Keratinocyte (primary cell): ENCODE data around the gene FAM20C. TPM values are rescaled to one million over a fixed set of nuclear protein-coding genes. Genes with fewer than 3 reads are reported as not detected.

Source experiments
- DNase-seq: peaks from one replicate; pipeline ENCODE4 v3.0.0-alpha.2; 2011; ENCODE audit warnings: low read depth, missing footprints, low spot score
- FAIRE-seq: peaks from 2 replicates; lab custom pipeline; 2011; peaks lifted over from hg19 to GRCh38; lab: Jason Lieb, UNC
- H2AFZ ChIP-seq: 2 replicates; pipeline ENCODE4 v1.6.0; 2012; ENCODE audit warnings: low read length, control low read depth, inconsistent platforms; ENCODE audit not compliant: control insufficient read depth
- H3K27ac ChIP-seq: 2 replicates; pipeline ENCODE4 v1.5.1; 2011; ENCODE audit warnings: low read length; ENCODE audit not compliant: control insufficient read depth, insufficient read depth
- H3K27me3 ChIP-seq: 3 replicates; pipeline ENCODE4 v1.6.0; 2011; ENCODE audit warnings: low read length; ENCODE audit not compliant: control insufficient read depth, insufficient read depth; ENCODE audit errors: extremely low read depth
- H3K36me3 ChIP-seq, 2 experiments: 2 replicates in 1 of 2; 3 replicates in 1 of 2; pipeline ENCODE4 v1.5.1; 2011; ENCODE audit warnings: low read length in 2 of 2, mild to moderate bottlenecking in 1 of 2; ENCODE audit not compliant: control insufficient read depth in 2 of 2, insufficient read depth in 2 of 2; ENCODE audit errors: extremely low read depth in 1 of 2
- H3K4me1 ChIP-seq: 3 replicates; pipeline ENCODE4 v1.5.1; 2011; ENCODE audit warnings: low read length; ENCODE audit not compliant: control insufficient read depth, insufficient read depth; ENCODE audit errors: extremely low read depth
- H3K4me2 ChIP-seq: 3 replicates; pipeline ENCODE4 v1.6.0; 2011; ENCODE audit warnings: low read depth, low read length; ENCODE audit not compliant: control insufficient read depth, insufficient read depth; ENCODE audit errors: extremely low read depth
- H3K4me3 ChIP-seq, 3 experiments: fragments of 200-600 bp in 1 of 3; sonication (generic) in 1 of 3; 2 replicates in 2 of 3; 3 replicates in 1 of 3; pipeline ENCODE4 v1.5.1; 2011 to 2016; ENCODE audit warnings: low read length in 3 of 3, mild to moderate bottlenecking in 3 of 3, control low read depth in 2 of 3, inconsistent platforms in 1 of 3, low read depth in 1 of 3, mixed read lengths in 1 of 3, mixed run types in 1 of 3, moderate library complexity in 1 of 3; ENCODE audit not compliant: control insufficient read depth in 2 of 3, insufficient read depth in 2 of 3; ENCODE audit errors: extremely low read depth in 1 of 3
- H3K79me2 ChIP-seq: 2 replicates; pipeline ENCODE4 v1.6.0; 2012; ENCODE audit warnings: low read length; ENCODE audit not compliant: control insufficient read depth, insufficient read depth
- H3K9ac ChIP-seq: 3 replicates; pipeline ENCODE4 v1.6.0; 2011; ENCODE audit warnings: low read length; ENCODE audit not compliant: control insufficient read depth, insufficient read depth; ENCODE audit errors: extremely low read depth
- H3K9me1 ChIP-seq: 3 replicates; pipeline ENCODE4 v1.6.0; 2011; ENCODE audit warnings: low read length; ENCODE audit not compliant: control insufficient read depth, insufficient read depth; ENCODE audit errors: extremely low read depth
- H3K9me3 ChIP-seq: 2 replicates; pipeline ENCODE4 v1.5.1; 2012; ENCODE audit warnings: low read depth, low read length; ENCODE audit not compliant: control insufficient read depth
- H4K20me1 ChIP-seq: 3 replicates; pipeline ENCODE4 v1.6.0; 2011; ENCODE audit warnings: low read length; ENCODE audit not compliant: control insufficient read depth, insufficient read depth; ENCODE audit errors: extremely low read depth
- CTCF ChIP-seq, 3 experiments: IDR thresholded peaks in 1 of 3; conservative IDR thresholded peaks in 1 of 3; optimal IDR thresholded peaks in 1 of 3; 2 replicates in 2 of 3; 3 replicates in 1 of 3; pipeline versions ENCODE3 to v1.5.1; 2011; ENCODE audit warnings: low read length in 3 of 3, mild to moderate bottlenecking in 3 of 3, moderate library complexity in 2 of 3, control low read depth in 1 of 3, inconsistent platforms in 1 of 3; ENCODE audit not compliant: insufficient read depth in 2 of 3; ENCODE audit errors: extremely low read depth in 1 of 3
- EZH2 ChIP-seq: IDR thresholded peaks from one replicate; pipeline ENCODE4 v1.6.1; 2012; ENCODE audit warnings: inconsistent platforms, mild to moderate bottlenecking, low read length, moderate library complexity
- dilution Hi-C: fragments of 300-500 bp; cut with MboI; formaldehyde crosslinking; loops from one replicate; pipeline ENCODE4 v1.7.0; 2020; ENCODE audit warnings: low sequenced_read_pairs; ENCODE audit not compliant: extremely low pct_ligation_motif_present
- polyA plus RNA-seq, 5 experiments: library from polyadenylated mRNA; depleted of rRNA in 3 of 5; stranded (reverse) in 3 of 5; stranded (forward) in 1 of 5; unstranded in 1 of 5; fragments of >200 nt; gene quantifications; 1 replicate in 1 of 5; 2 replicates in 3 of 5; 3 replicates in 1 of 5; pipeline versions ENCODE4 v1.2.1 to v1.2.3, GENCODE V29; 2011 to 2012; ENCODE audit warnings: missing spikeins in 2 of 5, low read depth in 1 of 5, low replicate concordance in 1 of 5

The FAM20C gene
- polyA plus RNA-seq, 1 donor (not counting 4 experiments of a cell fraction or from before 2014, with no cell fraction given): 3.8 TPM

GRCh38 chr7:152702-153391, 39.5 kb upstream of the FAM20C start:
- Histone ChIP-seq H3K4me3 (no peak overlapping the region), H3K27ac (no peak overlapping the region), H4K20me1 (no peaks in the 10 kb centered on the region), H3K4me1 (peaks cover 11% of the 10 kb centered on the region), H3K79me2 (no peaks in the 10 kb centered on the region), H3K36me3 (no peaks in the 10 kb centered on the region), H3K9me1 (no peaks in the 10 kb centered on the region), H3K27me3 (peaks cover under 1% of the 10 kb centered on the region), H3K9ac (no peak overlapping the region), H3K9me3 (no peaks in the 10 kb centered on the region), H2AFZ (no peak overlapping the region), H3K4me2 (no peak overlapping the region)
- TF ChIP-seq CTCF (optimal IDR thresholded peaks at IDR 0.05 in 1 of 3, IDR thresholded peaks at IDR 0.05 in 1 of 3, conservative IDR thresholded peaks at IDR 0.05 in 1 of 3; ENCODE audit: extremely low read depth in 1 of 3, insufficient read depth in 2 of 3, low read length in 3 of 3): no peak
- TF ChIP-seq EZH2: no peak
- dilution Hi-C loops: no loop called here
- FAIRE-seq (no peak), DNase-seq (no peak)

GRCh38 chr7:153604-154003, 38.8 kb upstream of the FAM20C start:
- H4K20me1 ChIP-seq: no peaks in the 10 kb centered on the region
- H2AFZ ChIP-seq: no peak overlapping the region
- H3K36me3 ChIP-seq: no peaks in the 10 kb centered on the region
- TF ChIP-seq CTCF (optimal IDR thresholded peaks at IDR 0.05 in 1 of 3, IDR thresholded peaks at IDR 0.05 in 1 of 3, conservative IDR thresholded peaks at IDR 0.05 in 1 of 3; ENCODE audit: extremely low read depth in 1 of 3, insufficient read depth in 2 of 3, low read length in 3 of 3) (no peak), EZH2 (no peak)
- no peaks in the 10 kb centered on the region for H3K79me2 ChIP-seq
- no peak overlapping the region for H3K27ac ChIP-seq
- dilution Hi-C loops: no loop called here
- FAIRE-seq: no peak
- H3K4me1 ChIP-seq: peaks cover 9% of the 10 kb centered on the region
- H3K27me3 ChIP-seq: peaks cover 8% of the 10 kb centered on the region
- no peaks in the 10 kb centered on the region for H3K9me3 ChIP-seq
- H3K9me1 ChIP-seq: no peaks in the 10 kb centered on the region
- no peak overlapping the region for H3K9ac ChIP-seq
- no peak for DNase-seq
- H3K4me2 ChIP-seq: no peak overlapping the region
- no peak overlapping the region for H3K4me3 ChIP-seq
